Measurements from ENCODE around the gene TMEM147.
"Not testable (repeated sequence)": the region's sequence is repeated elsewhere in the genome, so short reads cannot be mapped to it uniquely, and the experiment has no call there.

Gene TMEM147

GRCh38 chr19:35563207-35563829 lies 17.9 kb downstream of the TMEM147 start, which contains the start of gene ATP4A:
ATP4A (minus strand) TSS chr19:35563658; CDS start chr19:35563629, 29 bp downstream.
- DNase-seq (ENCODE audit: low read depth in 2 of 2): no peak

- DNase-seq (ENCODE audit: low read depth in 2 of 2): no peak
Observed at GRCh38 chr19:35565016-35565856, 19.8 kb downstream of the TMEM147 start.

- no peak for DNase-seq (ENCODE audit: low read depth in 2 of 2)
Observed at GRCh38 chr19:35566738-35567137, 21.3 kb downstream of the TMEM147 start.

GRCh38 chr19:35569281-35569781 lies 23.9 kb downstream of the TMEM147 start:
- no peak for DNase-seq (ENCODE audit: low read depth in 2 of 2)

- DNase-seq (ENCODE audit: low read depth in 2 of 2): no peak
Observed at GRCh38 chr19:35571406-35571965, 26.1 kb downstream of the TMEM147 start.

- DNase-seq (ENCODE audit: low read depth in 2 of 2): no peak
Observed at GRCh38 chr19:35577918-35578317, 32.5 kb downstream of the TMEM147 start.

- no peak for DNase-seq (ENCODE audit: low read depth in 2 of 2)
Observed at GRCh38 chr19:35578707-35579106, 33.3 kb downstream of the TMEM147 start.

- no peak for DNase-seq (ENCODE audit: low read depth in 2 of 2)
Observed at GRCh38 chr19:35582760-35583159, 37.3 kb downstream of the TMEM147 start.

- DNase-seq (ENCODE audit: low read depth in 2 of 2): peak in 1 of 2 donors; percentile 16
Observed at GRCh38 chr19:35585848-35586247, 40.4 kb downstream of the TMEM147 start, which contains the start of gene PMIS2. PMIS2 (plus strand) TSS chr19:35586173; CDS start chr19:35586260, 87 bp downstream.

- no peak for DNase-seq (ENCODE audit: low read depth in 2 of 2)
Observed at GRCh38 chr19:35587321-35587720, 41.9 kb downstream of the TMEM147 start.

GRCh38 chr19:35590875-35591274 lies 45.4 kb downstream of the TMEM147 start:
- no peak for DNase-seq (ENCODE audit: low read depth in 2 of 2)

- no peak for DNase-seq (ENCODE audit: low read depth in 2 of 2)
Observed at GRCh38 chr19:35592226-35592625, 46.8 kb downstream of the TMEM147 start.

- DNase-seq (ENCODE audit: low read depth in 2 of 2): not testable (repeated sequence)
Observed at GRCh38 chr19:35595026-35595425, 49.6 kb downstream of the TMEM147 start.

- DNase-seq (ENCODE audit: low read depth in 2 of 2): no peak
Observed at GRCh38 chr19:35595928-35596327, 50.5 kb downstream of the TMEM147 start.

- DNase-seq (ENCODE audit: low read depth in 2 of 2): no peak
Observed at GRCh38 chr19:35596366-35596999, 51.1 kb downstream of the TMEM147 start.

Measured in stimulated activated CD4-positive, alpha-beta T cell treated with anti-CD3 and anti-CD28 coated beads, Interleukin-15, amount 100 ng/mL, for 48 hours (primary cell).